ENCODE data around the gene CYP4F2.

- no peak for TF ChIP-seq POLR2A (IDR thresholded peaks at IDR 0.05)
- TF ChIP-seq CTCF (IDR thresholded peaks at IDR 0.05) = no peak
Measured at GRCh38 chr19:15935167-15935702, 37.4 kb upstream of the CYP4F2 start.
